Left hindlimb (tissue), 1 donor: ENCODE measurements around the gene CACNA1D.

Experiments
- DNase-seq: peaks from one replicate; pipeline ENCODE4 v3.0.0-alpha.2; 2018

The CACNA1D gene

DNA sequence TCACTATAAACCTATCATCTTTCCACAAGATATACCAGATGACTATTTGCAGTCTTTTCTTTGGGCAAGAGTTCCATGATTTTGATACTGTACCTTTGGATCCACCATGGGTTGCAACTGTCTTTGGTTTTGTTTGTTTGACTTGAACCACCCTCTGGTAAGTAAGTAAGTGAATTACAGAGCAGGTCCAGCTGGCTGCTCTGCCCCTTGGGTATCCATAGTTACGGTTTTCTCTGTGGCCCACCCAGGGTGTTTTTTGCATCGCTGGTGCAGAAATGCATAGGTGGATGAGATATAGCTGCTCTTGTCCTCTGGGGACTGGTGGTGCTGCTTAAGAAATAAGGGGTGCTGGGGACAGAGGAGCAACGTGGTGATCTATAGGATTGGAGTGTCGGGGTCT, 318.0 kb downstream of the CACNA1D start:
- DNase-seq, result no peak

DNA sequence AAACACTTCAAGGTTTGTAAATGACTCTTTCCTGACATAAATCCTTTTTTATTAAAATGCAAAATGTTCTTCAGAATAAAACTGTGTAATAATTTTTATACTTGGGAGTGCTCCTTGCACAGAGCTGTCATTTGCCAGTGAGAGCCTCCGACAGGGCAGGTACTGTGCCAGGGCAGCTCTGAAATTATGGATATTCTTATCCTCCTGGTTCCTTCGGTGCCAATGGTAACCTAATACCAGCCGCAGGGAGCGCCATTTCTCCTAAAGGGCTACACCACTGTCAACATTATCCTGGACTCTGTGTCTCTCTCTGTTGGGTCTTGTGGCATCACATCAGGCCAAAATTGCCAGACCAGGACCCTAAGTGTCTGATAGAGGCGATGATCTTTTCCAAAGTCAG, 318.8 kb downstream of the CACNA1D start:
- no peak for DNase-seq

DNA sequence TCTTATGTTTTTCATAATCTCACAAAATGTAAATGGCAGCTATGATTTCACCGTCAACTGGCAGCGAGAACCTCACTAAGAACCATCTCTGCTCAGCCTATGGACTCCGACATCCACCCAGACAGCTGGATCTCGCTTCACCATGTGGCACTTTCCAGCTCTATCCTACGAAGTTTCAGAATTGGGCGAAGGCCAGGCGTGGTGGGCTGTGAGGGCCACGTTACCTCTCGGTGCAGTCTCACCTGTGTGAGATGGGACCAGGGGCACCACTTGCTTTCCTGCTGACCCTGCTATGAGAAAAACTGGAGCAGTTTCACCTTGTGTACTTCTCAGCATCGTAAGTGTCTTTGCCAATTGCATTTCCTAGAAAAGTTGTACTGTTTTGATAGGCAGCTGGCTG, 319.5 kb downstream of the CACNA1D start:
- DNase-seq, result no peak

DNA sequence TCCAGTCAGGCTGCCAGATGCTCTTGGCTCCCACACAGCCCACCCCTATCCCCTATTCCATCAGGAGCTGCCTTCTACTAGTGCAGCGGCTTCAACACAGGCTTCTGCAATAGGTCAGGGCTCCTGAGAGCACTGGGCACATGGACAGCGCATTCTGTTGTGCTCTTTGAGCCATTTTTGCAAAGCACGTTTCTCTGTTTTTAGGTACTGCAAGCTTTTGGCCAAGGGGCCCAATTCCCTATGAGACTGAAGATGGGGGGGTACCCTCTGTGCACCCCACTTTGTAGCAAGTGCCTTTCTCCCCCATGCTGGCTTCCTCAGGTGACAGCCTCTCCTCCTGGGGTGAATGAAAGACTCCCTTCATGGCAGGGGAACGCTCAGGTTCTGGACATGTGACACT, 320.7 kb downstream of the CACNA1D start:
- DNase-seq, result no peak

DNA sequence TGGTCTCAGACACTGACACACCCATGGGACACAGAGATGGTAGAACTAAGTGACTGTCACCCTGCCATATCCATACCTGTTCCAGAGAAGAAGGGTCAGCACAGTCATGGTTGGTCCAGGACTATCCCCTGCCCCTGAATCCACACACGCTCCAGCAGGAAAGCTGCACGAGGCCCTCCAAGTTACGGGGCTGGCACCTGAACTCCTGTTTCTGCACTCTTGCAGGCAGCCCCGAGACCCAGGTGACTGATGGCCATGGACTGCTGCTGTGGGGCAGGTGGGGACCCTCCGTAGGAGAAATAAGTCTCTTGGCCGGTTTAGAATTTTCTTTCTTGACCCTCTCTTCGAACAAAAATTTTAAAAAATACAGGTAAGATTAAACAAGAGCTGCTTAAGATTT, 321.2 kb downstream of the CACNA1D start:
- DNase-seq, result no peak

DNA sequence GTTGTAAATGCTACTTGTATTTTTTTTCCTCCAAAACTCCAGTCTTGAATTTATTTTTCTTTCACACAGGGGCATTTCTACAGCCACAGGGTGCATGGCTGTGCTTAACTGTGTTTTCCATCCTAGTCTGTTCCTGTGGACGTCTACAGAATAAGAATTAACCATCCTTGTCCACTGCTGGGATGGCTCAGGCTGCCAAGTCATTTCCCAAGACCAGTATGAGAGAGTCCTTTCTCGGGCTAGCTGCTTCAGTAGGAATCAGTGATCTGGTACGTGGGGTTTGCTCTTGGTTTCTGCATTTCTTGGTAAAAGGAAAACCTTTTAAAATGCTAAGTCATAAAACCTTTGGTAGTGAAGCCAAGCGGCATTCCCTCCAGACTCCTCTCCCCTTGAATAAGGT, 322.0 kb downstream of the CACNA1D start:
- no peak for DNase-seq

DNA sequence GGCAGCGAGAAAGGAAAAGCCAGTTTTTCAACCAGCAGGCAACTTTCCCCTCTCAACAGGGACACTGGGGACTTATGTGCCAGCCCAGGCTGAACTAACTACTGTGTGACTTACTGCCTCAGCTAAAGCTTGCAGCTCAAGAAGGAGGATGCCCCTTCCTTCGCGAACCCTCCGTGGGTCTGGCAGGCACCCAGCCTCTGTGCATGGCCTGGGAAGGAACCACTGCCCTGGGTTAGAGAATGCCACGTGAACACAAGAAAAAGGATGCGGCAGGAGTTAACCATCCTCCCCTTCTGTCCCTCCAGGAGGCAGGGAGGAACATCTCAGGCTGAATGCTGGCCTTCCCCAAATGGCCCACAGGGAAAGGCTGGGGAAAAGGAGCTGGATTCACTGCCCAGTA, 322.8 kb downstream of the CACNA1D start:
- DNase-seq, result no peak

DNA sequence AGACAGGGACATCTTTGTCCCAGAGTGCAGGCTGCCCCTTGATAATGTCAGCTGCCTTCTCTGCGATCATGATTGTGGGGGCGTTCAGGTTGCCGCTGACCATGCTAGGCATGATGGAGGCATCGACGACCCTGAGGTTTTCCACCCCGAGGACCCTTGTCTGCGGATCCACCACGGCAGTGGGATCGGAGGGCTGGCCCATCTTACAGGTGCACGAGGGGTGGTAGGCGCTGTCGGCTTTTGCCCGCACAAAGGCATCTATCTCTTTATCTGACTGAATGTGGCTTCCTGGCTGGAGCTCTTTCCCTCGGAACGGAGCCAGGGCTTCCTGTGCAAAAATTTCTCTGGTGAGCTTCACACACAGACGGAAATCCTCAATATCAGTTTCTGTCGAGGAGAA, 323.4 kb downstream of the CACNA1D start:
- DNase-seq, result no peak

DNA sequence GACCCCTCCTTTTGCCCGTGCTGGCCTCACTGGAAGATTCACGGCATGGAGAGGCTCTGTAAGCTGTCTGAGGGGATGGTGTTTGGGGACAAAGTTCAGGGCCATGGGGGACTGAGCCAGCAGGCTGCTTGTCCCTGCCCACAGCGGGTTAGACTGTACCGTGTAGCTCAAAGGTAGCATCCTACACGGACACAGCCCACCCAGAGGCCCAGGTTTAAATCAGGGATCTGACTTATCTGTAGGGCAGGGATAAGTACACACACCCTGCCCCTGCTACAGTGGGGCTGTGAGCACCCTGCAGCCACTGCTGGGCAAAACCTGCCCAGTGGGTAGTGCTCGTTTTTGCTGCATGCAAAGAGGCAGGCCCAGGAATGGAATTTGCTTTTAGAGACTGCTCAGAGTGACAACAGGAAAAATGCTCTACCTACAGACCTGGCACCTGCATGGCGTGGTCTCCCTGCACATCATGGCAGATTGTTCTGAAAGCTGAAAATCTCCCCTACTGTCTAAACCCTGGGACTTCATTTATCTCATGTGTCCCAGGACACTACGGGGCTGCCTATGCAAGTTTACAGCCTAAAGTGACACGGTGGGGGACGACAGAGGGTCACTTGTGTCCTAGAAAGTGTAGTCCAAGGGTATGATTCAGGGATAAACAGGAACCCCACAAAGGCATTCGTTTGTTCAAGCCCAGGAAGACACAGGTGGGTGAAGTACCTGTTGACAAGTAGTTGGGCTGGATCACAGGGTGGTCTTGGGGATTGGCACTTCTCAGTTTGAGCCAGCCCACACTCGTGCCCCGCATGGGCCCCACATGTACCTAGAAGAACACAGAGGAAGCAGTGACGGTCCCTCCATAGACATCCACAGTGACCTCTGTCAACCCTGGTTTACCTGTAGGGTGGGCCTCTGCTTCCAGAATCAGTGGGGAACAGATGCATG, 324.1 kb downstream of the CACNA1D start:
- no peak for DNase-seq

DNA sequence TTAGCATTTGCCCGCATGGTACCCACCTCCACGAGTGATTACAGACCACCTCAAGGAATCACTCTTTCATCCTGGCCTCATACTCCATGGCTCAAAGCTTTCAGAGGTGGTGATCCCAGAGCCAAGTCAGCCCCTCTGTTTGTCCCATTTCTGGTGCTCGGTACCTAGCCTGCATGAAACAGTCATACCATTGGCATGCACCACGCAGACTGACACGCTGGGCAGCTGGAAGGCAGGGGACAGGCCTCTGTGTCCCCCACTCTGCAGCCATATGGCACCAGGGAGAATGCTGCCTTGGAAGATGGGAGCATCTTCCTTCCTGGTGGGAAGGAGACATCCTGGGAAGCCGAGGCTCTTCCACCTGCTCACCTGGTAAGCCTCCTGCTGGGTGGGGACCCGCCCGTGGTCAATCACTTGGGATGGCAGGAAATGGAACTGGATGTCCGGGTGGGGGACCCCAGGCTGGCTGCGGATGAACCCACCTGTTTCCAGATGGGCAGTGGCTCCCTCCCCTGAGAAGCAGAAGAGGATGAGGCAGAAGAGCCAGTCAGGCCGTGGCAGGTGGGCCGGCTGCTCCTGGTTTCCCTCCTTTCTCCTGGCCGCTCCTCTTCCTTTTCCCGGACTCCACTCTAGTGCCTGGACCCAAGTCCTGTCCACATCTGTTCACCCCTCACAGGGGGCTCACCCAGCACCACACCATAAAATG, 324.9 kb downstream of the CACNA1D start:
- DNase-seq, result no peak

DNA sequence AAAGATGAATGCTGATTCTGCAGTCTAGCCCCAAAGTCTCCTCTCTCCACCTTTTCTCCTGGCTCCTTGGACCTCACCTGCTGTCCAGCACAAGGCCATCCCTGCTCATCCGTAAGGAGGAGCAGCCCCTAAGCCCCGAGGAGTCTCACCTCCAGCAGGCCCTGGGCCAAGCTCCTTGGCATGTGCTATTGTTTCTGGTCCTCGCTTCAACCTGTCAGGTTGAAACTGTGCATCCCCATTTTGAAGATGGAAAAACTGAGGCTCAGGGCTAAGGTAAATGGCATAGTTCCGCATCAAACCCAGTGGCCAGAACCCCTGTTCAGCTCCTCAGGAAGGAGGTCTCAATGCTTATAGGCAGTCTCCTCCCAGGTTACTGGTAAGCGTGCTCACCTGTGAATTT, 325.7 kb downstream of the CACNA1D start:
- no peak for DNase-seq

DNA sequence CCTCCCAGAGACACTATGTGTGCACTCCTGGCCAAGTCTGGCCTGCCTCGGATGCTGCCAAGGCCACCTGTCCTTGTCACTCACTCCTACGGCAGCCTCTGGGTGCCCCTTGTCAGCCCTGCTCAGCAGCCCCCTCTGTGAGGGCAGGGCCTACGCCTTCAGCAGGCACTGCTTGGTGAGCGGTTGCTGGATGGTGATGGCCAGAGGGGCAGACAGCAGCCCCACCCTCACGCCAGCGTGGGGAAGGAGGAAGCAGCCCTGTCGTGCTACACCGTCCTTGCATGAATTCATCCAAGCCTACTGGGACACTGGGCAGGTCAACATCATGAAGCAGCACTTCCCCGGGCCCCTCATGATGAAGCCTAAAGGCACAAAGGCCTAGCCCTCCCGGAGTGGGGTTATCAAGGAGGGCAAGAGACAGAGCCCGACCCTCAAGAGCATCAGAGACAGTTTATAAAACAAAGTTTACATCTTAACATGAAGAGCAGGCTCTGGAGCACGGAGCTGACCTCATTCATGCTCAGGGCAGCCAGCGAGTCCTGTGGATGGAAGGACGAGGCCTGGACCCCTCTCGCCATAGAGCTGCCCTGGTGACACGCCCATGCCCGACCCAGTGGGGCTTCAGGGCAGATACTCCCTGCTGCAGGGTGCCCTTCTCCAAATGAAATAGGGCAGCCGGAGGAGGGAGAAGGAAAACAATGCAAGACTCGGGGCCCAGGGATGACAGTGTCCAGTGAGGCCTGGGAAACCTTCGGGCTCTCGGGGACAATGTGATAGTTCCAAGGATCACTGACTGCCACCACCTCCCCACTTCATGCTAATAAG, 326.6 kb downstream of the CACNA1D start:
- DNase-seq, result peak; percentile 51

DNA sequence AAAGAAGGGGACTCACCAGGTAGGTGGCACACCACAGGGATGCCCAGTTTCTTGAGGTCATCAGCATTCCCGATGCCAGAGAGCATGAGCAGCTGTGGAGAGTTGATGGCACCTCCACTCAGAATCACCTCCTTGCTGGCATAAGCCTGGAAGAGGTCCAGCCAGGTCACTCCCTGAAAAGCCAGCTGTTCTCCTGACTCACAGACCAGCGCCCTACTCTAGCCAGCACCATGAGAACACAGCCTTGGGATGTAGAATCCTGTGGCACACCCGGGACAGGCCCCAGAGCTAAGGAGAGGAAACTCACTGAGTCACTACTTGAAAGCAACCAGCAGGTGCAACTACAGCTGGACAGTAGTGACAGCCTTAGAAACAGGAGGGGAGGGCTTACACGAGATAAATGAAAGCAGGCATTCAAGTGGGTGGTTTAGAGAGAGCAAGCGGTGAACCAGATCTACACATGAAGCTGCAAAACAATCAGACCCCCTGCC, 327.3 kb downstream of the CACNA1D start:
- no peak for DNase-seq

DNA sequence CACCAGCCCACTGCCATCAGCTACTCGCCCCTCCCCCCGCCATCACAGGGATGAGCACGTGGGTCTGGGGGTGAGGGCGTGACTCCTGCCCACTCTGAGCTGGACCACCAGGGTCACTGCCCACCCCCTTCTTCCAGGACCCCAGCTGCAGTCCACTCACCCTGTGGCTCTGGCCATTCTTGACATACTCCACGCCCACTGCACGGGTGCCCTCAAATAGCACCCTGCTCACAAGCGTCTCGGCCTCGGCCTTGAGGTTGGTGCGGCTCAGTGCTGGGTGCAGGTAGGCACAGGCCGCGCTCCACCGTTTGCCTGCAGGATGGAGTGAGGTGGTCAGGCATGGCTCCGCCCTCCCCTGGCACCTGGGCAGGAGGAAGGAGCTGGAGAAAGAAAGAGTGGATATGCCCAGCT, 327.9 kb downstream of the CACNA1D start:
- DNase-seq, result no peak

DNA sequence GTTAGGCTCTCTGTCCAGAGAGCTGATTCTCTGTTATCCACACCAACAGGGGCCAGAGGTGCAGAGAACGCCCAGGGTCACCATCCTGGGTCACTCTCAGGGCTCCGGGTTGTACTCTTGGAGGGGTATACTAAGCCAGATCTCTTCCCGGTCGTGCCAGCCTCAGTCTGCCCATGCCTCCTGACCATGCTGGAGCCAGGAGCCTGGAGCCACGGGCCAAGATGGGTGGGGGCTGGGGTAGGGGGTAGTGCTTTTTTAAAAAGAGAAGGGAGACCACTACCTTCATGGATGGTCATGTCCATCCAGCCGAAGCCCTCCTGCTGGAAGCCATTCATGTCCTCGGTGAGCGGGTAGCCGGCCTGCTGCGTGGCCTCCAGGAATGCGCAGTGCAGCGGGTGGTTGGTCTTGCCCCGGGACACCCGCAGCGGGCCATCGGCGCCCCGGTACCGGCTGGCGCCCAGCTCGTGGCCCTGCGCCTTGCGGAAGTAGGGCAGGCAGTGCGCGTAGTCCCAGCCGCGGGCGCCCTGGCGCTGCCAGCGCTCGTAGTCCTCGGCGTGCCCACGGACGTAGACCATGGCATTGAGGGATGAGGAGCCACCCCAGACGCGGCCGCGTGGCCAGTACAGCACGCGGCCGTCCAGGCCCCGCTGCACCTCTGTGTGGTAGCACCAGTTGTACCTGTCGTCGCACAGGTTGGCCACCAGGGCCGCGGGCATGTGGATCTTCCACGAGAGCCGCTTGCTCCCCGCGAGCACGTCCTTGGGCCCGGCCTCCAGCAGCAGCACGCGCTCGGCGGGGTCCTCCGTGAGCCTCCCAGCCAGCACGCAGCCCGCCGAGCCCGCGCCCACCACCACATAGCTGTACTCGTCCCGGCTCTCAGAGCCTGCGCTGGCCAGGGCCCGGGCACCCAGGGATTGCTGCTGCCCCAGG, 328.9 kb downstream of the CACNA1D start:
- DNase-seq, result no peak

DNA sequence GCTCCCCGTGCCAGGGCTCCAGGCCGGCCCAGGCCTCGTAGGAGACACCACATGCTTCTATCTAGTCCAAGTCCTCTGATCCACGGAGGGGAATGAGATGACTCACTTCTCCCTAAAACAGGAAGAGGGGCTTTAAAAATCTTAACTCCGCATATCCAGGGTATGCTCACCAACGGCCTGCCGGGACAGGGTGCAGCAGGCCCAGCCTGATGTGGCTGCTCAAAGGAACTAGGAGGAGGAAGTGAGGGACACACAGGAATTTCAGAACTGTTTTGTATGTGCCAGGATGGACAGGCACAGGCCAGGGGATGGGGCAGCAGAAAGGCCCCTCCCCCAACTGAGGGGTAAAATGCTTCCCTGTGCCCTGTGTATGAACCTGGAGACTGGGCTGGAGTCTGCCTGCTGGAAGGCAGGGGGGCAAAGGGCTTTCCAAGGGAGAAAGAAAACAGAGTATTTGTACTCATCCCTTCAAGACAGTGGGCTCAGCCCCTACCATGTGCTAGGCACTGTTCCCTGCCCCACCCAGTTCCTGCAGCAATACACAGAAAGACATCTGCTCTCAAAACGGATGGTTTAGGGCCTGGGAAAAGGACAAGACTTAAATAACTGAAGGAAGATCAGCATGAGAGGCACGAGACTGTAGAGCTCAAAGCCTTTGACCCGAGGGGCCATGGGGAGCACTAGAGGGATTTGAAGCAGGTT, 329.7 kb downstream of the CACNA1D start:
- DNase-seq, result no peak

DNA sequence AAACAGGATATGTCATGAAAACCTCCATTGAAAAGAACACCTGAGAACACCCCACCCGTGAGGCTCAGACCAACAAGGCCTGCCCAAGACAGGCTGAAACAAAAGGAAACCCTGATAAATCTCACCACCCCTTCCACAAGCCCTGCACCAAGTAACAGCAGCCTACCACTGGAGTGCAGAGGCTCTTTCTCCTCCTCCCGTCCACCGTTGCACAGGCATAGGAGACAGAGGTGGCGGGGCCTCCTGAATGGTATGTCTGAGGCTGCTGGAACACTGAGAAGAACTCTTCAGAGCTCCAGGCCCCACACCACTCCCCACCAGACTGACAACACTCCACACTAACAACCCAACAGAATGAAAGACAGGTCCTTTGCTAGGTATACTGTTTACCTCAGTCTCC, 330.4 kb downstream of the CACNA1D start:
- no peak for DNase-seq

DNA sequence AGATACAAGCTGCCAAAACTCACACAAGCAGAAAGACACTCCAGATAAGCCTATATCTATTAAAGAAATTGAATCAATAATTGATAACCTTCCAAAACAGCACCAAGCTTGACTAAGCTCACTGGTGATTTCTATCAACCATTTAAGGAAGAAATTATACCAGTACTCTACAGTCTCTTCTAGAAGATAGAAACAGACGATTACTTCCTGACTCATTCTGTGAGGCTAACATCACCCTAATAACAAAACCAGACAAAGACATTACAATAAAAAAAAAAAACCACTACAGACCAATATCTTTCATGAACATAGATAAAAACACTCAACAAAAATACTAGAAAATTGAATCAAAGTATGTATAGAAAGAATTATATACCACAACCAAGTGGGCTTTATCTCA, 331.6 kb downstream of the CACNA1D start:
- no peak for DNase-seq

DNA sequence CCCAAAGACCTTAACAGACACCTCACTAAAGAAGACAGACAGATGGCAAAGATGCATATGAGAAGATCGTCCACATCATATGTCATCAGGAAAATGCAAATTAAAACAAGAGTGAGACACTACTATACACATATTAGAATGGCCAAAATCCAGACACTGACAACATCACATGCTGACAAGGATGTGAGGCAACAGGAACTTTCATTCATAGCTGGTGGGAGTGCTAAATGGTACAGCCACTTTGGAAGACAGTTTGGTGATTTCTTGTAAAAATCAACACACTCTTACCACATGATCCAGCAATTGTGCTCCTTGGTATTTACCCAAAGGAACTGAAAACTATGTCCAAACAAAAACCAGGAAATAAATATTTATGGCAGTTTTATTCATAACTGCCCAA, 334.2 kb downstream of the CACNA1D start:
- DNase-seq, result no peak

DNA sequence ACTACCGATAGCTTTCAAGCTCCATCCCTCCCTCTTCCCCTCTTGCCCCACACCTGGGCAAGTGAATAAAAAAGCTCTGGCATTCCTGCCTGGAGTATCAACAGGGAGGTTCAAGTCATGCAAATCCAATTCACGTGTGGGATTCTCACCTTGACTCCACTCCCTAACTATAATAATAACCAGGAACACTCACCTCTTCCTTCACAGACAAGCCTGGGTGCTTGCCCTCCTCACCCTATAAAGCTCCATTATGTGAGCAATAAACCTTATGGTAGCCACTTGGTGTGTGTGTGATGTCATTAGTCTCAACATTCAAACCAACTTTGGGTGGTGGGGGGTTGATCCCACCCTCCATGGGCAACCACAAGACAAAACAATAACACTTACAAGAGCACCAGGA, 335.2 kb downstream of the CACNA1D start:
- DNase-seq, result no peak

DNA sequence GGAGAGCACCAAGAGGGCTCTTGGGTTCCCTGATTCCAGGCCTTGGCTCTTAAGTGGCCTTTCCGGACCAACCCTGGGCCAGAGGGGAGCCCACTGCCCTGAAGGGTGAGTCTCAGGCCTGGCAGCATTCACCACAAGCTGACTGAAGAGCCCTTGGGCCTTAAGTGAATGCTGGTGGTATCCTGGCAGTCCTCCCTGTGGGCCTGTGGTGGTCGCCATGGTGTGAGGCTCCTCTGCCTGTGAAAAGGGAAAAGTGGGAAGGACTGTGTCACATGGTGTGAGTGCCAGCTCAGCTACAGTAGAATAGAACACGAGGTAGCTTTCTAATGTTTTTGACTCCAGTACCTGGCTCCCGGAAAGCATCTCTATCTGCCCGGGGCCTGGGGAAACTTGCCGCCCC, 336.5 kb downstream of the CACNA1D start:
- DNase-seq, result no peak
